PC-3 (cell line): ENCODE results near the gene CACNA1A. TPM values are rescaled to one million over a fixed set of nuclear protein-coding genes. Genes with fewer than 3 reads are reported as not detected.

Source experiments
- ATAC-seq: fragments of 200-7000 bp; cut with Tn5 transposase; 2 replicates; pipeline ENCODE4 v1.9.1; 2020; ENCODE audit warnings: mild to moderate bottlenecking, moderate library complexity
- BruUV-seq: library from RNA; stranded (reverse); fragments of 400-500 nt; replicated peaks from 2 replicates; lab custom pipeline; 2021; lab: Mats Ljungman, UMichigan
- CTCF ChIA-PET: fragments of 300-600 bp; sonication (Branson Sonifier 250); formaldehyde crosslinking; loops from one replicate; lab custom pipeline; 2022; ENCODE audit warnings: antibody characterized with exemption; lab: Charles Lee
- POLR2A ChIA-PET: fragments of 300-600 bp; sonication (Branson Sonifier 250); formaldehyde crosslinking; loops from one replicate; lab custom pipeline; 2022; ENCODE audit warnings: antibody characterized with exemption; ENCODE audit not compliant: unreplicated experiment; lab: Charles Lee
- DNase-seq: peaks from one replicate; pipeline ENCODE4 v3.0.0-alpha.2; 2015
- H2AFZ ChIP-seq: fragments of 300-600 bp; sonication (generic); 2 replicates; pipeline ENCODE4 v1.6.0; 2016; ENCODE audit warnings: antibody characterized with exemption, low read length
- H3F3A ChIP-seq: fragments of 300-600 bp; sonication (generic); one replicate; pipeline ENCODE4 v1.6.0; 2017; ENCODE audit warnings: antibody characterized with exemption, low read length, control low read depth, mild to moderate bottlenecking; ENCODE audit not compliant: unreplicated experiment
- H3K27ac ChIP-seq: fragments of 300-600 bp; sonication (generic); 2 replicates; pipeline ENCODE4 v1.5.1; 2016; ENCODE audit warnings: mild to moderate bottlenecking, low read length
- H3K27me3 ChIP-seq: fragments of 300-600 bp; sonication (generic); 2 replicates; pipeline ENCODE4 v1.6.1; 2016; ENCODE audit warnings: low read length, mixed read lengths
- H3K36me3 ChIP-seq: fragments of 300-600 bp; sonication (generic); 2 replicates; pipeline ENCODE4 v1.6.1; 2016; ENCODE audit warnings: low read depth, mixed run types, low read length, mixed read lengths
- H3K4me1 ChIP-seq: fragments of 300-600 bp; sonication (generic); 2 replicates; pipeline ENCODE4 v1.5.1; 2016; ENCODE audit warnings: low read length; ENCODE audit not compliant: insufficient read depth
- H3K4me2 ChIP-seq: fragments of 300-600 bp; sonication (generic); 2 replicates; pipeline ENCODE4 v1.6.0; 2016; ENCODE audit warnings: low read length
- H3K4me3 ChIP-seq: fragments of 300-600 bp; sonication (generic); 2 replicates; pipeline ENCODE4 v1.5.1; 2016; ENCODE audit warnings: mild to moderate bottlenecking, low read length, mixed read lengths
- H3K79me2 ChIP-seq: fragments of 300-600 bp; sonication (generic); 2 replicates; pipeline ENCODE4 v1.6.1; 2017; ENCODE audit warnings: low read length, mixed read lengths
- H3K9ac ChIP-seq: fragments of 300-600 bp; sonication (generic); 2 replicates; pipeline ENCODE4 v1.6.0; 2016; ENCODE audit warnings: mild to moderate bottlenecking, low read length
- H3K9me2 ChIP-seq: fragments of 300-600 bp; sonication (generic); replicated peaks from 2 replicates; pipeline ENCODE4 v1.6.1; 2016; ENCODE audit warnings: mixed run types, low read length, mixed read lengths
- H3K9me3 ChIP-seq: fragments of 300-600 bp; sonication (generic); 2 replicates; pipeline ENCODE4 v1.6.1; 2016; ENCODE audit warnings: low read length, mixed read lengths
- H4K20me1 ChIP-seq: fragments of 300-600 bp; sonication (generic); 2 replicates; pipeline ENCODE4 v1.6.1; 2016; ENCODE audit warnings: low read length, mixed read lengths
- EZH2 ChIP-seq: fragments of 300-600 bp; sonication (generic); IDR thresholded peaks from one replicate; pipeline ENCODE4 v1.6.1; 2017; ENCODE audit warnings: antibody characterized with exemption, mild to moderate bottlenecking, low read length; ENCODE audit not compliant: unreplicated experiment
- EZH2phosphoT487 ChIP-seq: fragments of 300-600 bp; sonication (generic); IDR thresholded peaks from 2 replicates; pipeline ENCODE4 v1.6.1; 2018; ENCODE audit warnings: mild to moderate bottlenecking, antibody characterized with exemption, low read length, borderline replicate concordance
- intact Hi-C: fragments of 100-400 bp; cut with micrococcal nuclease; formaldehyde crosslinking; loops from 2 replicates; pipeline ENCODE4 v1.9.0; 2023
- total RNA-seq: library from RNA; depleted of rRNA; stranded (reverse); fragments of >200 nt; gene quantifications from 2 replicates; pipeline ENCODE4 v1.2.3, GENCODE V29; 2014
- TF ChIP-seq, protein P1 (sequence below): fragments of 300-600 bp; sonication (generic); conservative IDR thresholded peaks from 2 replicates; pipeline ENCODE4 v1.5.1; 2017; ENCODE audit warnings: antibody characterized with exemption, low read depth, mild to moderate bottlenecking, low read length

The CACNA1A gene
- total RNA-seq, 1 experiment from 2014 or later, result 0.62 TPM

- Histone ChIP-seq H2AFZ (no peak overlapping the region), H3F3A (no peaks in the 10 kb centered on the region), H3K27me3 (peaks cover 65% of the 10 kb centered on the region), H3K9me2 (no peaks in the 10 kb centered on the region), H4K20me1 (no peaks in the 10 kb centered on the region), H3K4me3 (no peak overlapping the region), H3K79me2 (no peaks in the 10 kb centered on the region), H3K4me2 (no peak overlapping the region), H3K27ac (no peak overlapping the region), H3K9ac (no peak overlapping the region), H3K4me1 (peaks cover 7% of the 10 kb centered on the region; the same call in 1 of the 2 replicates), H3K36me3 (no peaks in the 10 kb centered on the region), H3K9me3 (no peaks in the 10 kb centered on the region)
- DNase-seq (no peak), ATAC-seq (no peak)
- CTCF ChIA-PET, result no interaction called here
- POLR2A ChIA-PET, result no interaction called here
- TF ChIP-seq EZH2phosphoT487 (no peak), EZH2 (no peak)
- TF ChIP-seq, protein P1, sequence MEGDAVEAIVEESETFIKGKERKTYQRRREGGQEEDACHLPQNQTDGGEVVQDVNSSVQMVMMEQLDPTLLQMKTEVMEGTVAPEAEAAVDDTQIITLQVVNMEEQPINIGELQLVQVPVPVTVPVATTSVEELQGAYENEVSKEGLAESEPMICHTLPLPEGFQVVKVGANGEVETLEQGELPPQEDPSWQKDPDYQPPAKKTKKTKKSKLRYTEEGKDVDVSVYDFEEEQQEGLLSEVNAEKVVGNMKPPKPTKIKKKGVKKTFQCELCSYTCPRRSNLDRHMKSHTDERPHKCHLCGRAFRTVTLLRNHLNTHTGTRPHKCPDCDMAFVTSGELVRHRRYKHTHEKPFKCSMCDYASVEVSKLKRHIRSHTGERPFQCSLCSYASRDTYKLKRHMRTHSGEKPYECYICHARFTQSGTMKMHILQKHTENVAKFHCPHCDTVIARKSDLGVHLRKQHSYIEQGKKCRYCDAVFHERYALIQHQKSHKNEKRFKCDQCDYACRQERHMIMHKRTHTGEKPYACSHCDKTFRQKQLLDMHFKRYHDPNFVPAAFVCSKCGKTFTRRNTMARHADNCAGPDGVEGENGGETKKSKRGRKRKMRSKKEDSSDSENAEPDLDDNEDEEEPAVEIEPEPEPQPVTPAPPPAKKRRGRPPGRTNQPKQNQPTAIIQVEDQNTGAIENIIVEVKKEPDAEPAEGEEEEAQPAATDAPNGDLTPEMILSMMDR, result no peak
- intact Hi-C loops, result no loop called here
- no TSS peak for BruUV-seq
These were observed 44.7 kb downstream of the CACNA1A start for GRCh38 chr19:13461536-13461935.

- H4K20me1 ChIP-seq, result no peaks in the 10 kb centered on the region
- no TSS peak for BruUV-seq
- H3K4me2 ChIP-seq, result no peak overlapping the region
- ATAC-seq (no peak; the same call in 1 of the 2 replicates), DNase-seq (peak; percentile 46)
- no peak overlapping the region for H3K4me3 ChIP-seq
- H3K4me1 ChIP-seq, result peaks cover 7% of the 10 kb centered on the region; the same call in 1 of the 2 replicates
- no peaks in the 10 kb centered on the region for H3K9me2 ChIP-seq
- TF ChIP-seq EZH2phosphoT487, result no peak
- TF ChIP-seq EZH2, result no peak
- TF ChIP-seq, protein P1, result no peak
- H3K36me3 ChIP-seq, result no peaks in the 10 kb centered on the region
- H3F3A ChIP-seq, result no peaks in the 10 kb centered on the region
- H3K27me3 ChIP-seq, result peaks cover 66% of the 10 kb centered on the region
- no peak overlapping the region for H3K9ac ChIP-seq
- H2AFZ ChIP-seq, result no peak overlapping the region
- H3K79me2 ChIP-seq, result no peaks in the 10 kb centered on the region
- ChIA-PET POLR2A (no interaction called here), CTCF (no interaction called here)
- intact Hi-C loops, result no loop called here
- no peak overlapping the region for H3K27ac ChIP-seq
- no peaks in the 10 kb centered on the region for H3K9me3 ChIP-seq
These were observed 46.2 kb downstream of the CACNA1A start for GRCh38 chr19:13460045-13460444.

GRCh38 chr19:13459351-13459750 is 46.9 kb downstream of the CACNA1A start:
- Histone ChIP-seq H3K27ac (no peak overlapping the region), H3K27me3 (peaks cover 72% of the 10 kb centered on the region), H3K79me2 (no peaks in the 10 kb centered on the region), H3K9me2 (no peaks in the 10 kb centered on the region), H3F3A (no peaks in the 10 kb centered on the region), H3K4me2 (no peak overlapping the region), H3K4me3 (no peak overlapping the region), H3K4me1 (peaks cover 7% of the 10 kb centered on the region; the same call in 1 of the 2 replicates), H2AFZ (no peak overlapping the region), H3K36me3 (no peaks in the 10 kb centered on the region), H4K20me1 (no peaks in the 10 kb centered on the region), H3K9ac (no peak overlapping the region), H3K9me3 (no peaks in the 10 kb centered on the region)
- ChIA-PET POLR2A (no interaction called here), CTCF (interaction anchor here (0.6 kb wide), 1 partner anchor 115 kb away, joined by 3 read pairs; no protein-coding TSS in a partner anchor)
- BruUV-seq, result no TSS peak
- intact Hi-C loops, result no loop called here
- TF ChIP-seq EZH2phosphoT487, result no peak
- TF ChIP-seq EZH2, result no peak
- TF ChIP-seq, protein P1, result no peak
- no peak for ATAC-seq
- no peak for DNase-seq
